HEK293 (cell line): ENCODE data around the gene MBP.
"Not testable (repeated sequence)": the region's sequence is repeated elsewhere in the genome, so short reads cannot be mapped to it uniquely, and the experiment has no call there.

Experiments used
- CTCF ChIP-seq: fragments of 450-650 bp; formaldehyde crosslinking; IDR thresholded peaks from 2 replicates; pipeline ENCODE4 v1.5.1; 2016; ENCODE audit warnings: missing biosample characterization, missing genetic modification characterization
- PRDM1 ChIP-seq: fragments of 450-650 bp; formaldehyde crosslinking; IDR thresholded peaks from 2 replicates; pipeline ENCODE4; 2016; ENCODE audit warnings: missing biosample characterization, missing genetic modification characterization
- ZNF155 ChIP-seq: fragments of 450-650 bp; formaldehyde crosslinking; IDR thresholded peaks from 2 replicates; pipeline ENCODE4 v1.5.1; 2016; ENCODE audit warnings: missing biosample characterization, missing genetic modification characterization
- ZNF302 ChIP-seq: fragments of 450-650 bp; formaldehyde crosslinking; IDR thresholded peaks from 2 replicates; pipeline ENCODE4 v1.5.1; 2016; ENCODE audit warnings: missing biosample characterization, missing genetic modification characterization, low read depth
- ZNF324 ChIP-seq: fragments of 450-650 bp; formaldehyde crosslinking; IDR thresholded peaks from 2 replicates; pipeline ENCODE4 v1.5.1; 2016; ENCODE audit warnings: missing biosample characterization, missing genetic modification characterization
- ZNF366 ChIP-seq: fragments of 450-650 bp; formaldehyde crosslinking; conservative IDR thresholded peaks from 2 replicates; pipeline ENCODE4 v1.5.1; 2016; ENCODE audit warnings: missing biosample characterization, missing genetic modification characterization
- ZNF449 ChIP-seq: fragments of 450-650 bp; formaldehyde crosslinking; IDR thresholded peaks from 2 replicates; pipeline ENCODE4 v1.5.1; 2017; ENCODE audit warnings: missing biosample characterization, mild to moderate bottlenecking, missing genetic modification characterization, moderate library complexity

GRCh38 chr18:76990343-76991020 is 142.1 kb downstream of the MBP start:
- TF ChIP-seq CTCF (tag by site-specific recombination); ZNF366 (tag by site-specific recombination); ZNF155; ZNF324; ZNF302 (tag by site-specific recombination); PRDM1 (tag by site-specific recombination); ZNF449 (tag by site-specific recombination): not testable (repeated sequence)
